GM23338 (cell line): ENCODE results near the gene OLFML1. TPM values are rescaled to one million over a fixed set of nuclear protein-coding genes. Genes with fewer than 3 reads are reported as not detected.
A peak's percentile ranks its signal among the peaks of the same experiment; 100 is the strongest.

Experiments used
- ATAC-seq: fragments of 200-7000 bp; cut with Tn5 transposase; 3 replicates; pipeline ENCODE4 v1.9.1; 2020
- DNase-seq: peaks from one replicate; pipeline ENCODE4 v3.0.0-alpha.2; 2015; ENCODE audit warnings: low spot score
- H2AFZ ChIP-seq: fragments of 200-600 bp; sonication (generic); 2 replicates; pipeline ENCODE4 v1.8.0; 2016; ENCODE audit warnings: antibody characterized with exemption, mild to moderate bottlenecking, moderate library complexity
- H3F3A ChIP-seq: fragments of 200-600 bp; sonication (generic); replicated peaks from 2 replicates; pipeline ENCODE4 v1.8.0; 2017; ENCODE audit warnings: antibody characterized with exemption, mixed run types, low read depth
- H3K27ac ChIP-seq: fragments of 200-600 bp; sonication (generic); 2 replicates; pipeline ENCODE4 v1.6.1; 2016; ENCODE audit warnings: low read depth
- H3K27me3 ChIP-seq: fragments of 200-600 bp; sonication (generic); 2 replicates; pipeline ENCODE4 v1.8.0; 2016; ENCODE audit warnings: mild to moderate bottlenecking, mixed run types, moderate library complexity; ENCODE audit not compliant: insufficient read depth
- H3K36me3 ChIP-seq: fragments of 200-600 bp; sonication (generic); 2 replicates; pipeline ENCODE4 v1.8.0; 2016; ENCODE audit warnings: mild to moderate bottlenecking; ENCODE audit not compliant: insufficient read depth
- H3K4me1 ChIP-seq: fragments of 200-600 bp; sonication (generic); 2 replicates; pipeline ENCODE4 v1.8.0; 2016; ENCODE audit warnings: mild to moderate bottlenecking, moderate library complexity; ENCODE audit not compliant: insufficient read depth
- H3K4me2 ChIP-seq: fragments of 200-600 bp; sonication (generic); 2 replicates; pipeline ENCODE4 v1.7.1; 2017; ENCODE audit warnings: mixed run types
- H3K4me3 ChIP-seq: fragments of 200-600 bp; sonication (generic); 2 replicates; pipeline ENCODE4 v1.6.1; 2016; ENCODE audit warnings: mixed run types
- H3K79me2 ChIP-seq: fragments of 200-600 bp; sonication (generic); replicated peaks from 2 replicates; pipeline ENCODE4 v1.8.0; 2017; ENCODE audit warnings: mild to moderate bottlenecking; ENCODE audit not compliant: insufficient read depth
- H3K9me2 ChIP-seq: fragments of 200-600 bp; sonication (generic); 2 replicates; pipeline ENCODE4 v1.8.0; 2017; ENCODE audit not compliant: insufficient read depth
- H4K20me1 ChIP-seq: fragments of 200-600 bp; sonication (generic); replicated peaks from 2 replicates; pipeline ENCODE4 v1.8.0; 2017; ENCODE audit warnings: mild to moderate bottlenecking; ENCODE audit not compliant: insufficient read depth
- H3K27ac Mint-ChIP-seq: 2 replicates; pipeline ENCODE4 v1.8.0; 2020; ENCODE audit warnings: inconsistent platforms, mild to moderate bottlenecking, moderate library complexity, mixed read lengths
- H3K27me3 Mint-ChIP-seq: 3 replicates; pipeline ENCODE4 v1.8.0; 2022; ENCODE audit warnings: low read depth, mild to moderate bottlenecking, moderate library complexity, mixed read lengths, inconsistent platforms; ENCODE audit not compliant: insufficient read depth, poor library complexity
- H3K36me3 Mint-ChIP-seq: 3 replicates; pipeline ENCODE4 v1.8.0; 2021; ENCODE audit warnings: low read depth, mild to moderate bottlenecking, inconsistent platforms, moderate library complexity, mixed read lengths
- H3K4me1 Mint-ChIP-seq: 3 replicates; pipeline ENCODE4 v1.8.0; 2020; ENCODE audit warnings: mild to moderate bottlenecking, inconsistent platforms, mixed read lengths
- H3K4me3 Mint-ChIP-seq: 3 replicates; pipeline ENCODE4 v1.8.0; 2021; ENCODE audit warnings: moderate library complexity, mild to moderate bottlenecking, inconsistent platforms, mixed read lengths
- H3K9me3 Mint-ChIP-seq: 3 replicates; pipeline ENCODE4 v1.8.0; 2020; ENCODE audit warnings: moderate library complexity, mild to moderate bottlenecking, inconsistent platforms, mixed read lengths
- CTCF ChIP-seq, 2 experiments: fragments of 200-600 bp in 1 of 2; sonication (generic) in 1 of 2; conservative IDR thresholded peaks; 2 replicates each; pipeline versions ENCODE4 v1.5.1 to v1.6.1; 2016 to 2017; ENCODE audit warnings: antibody characterized with exemption in 2 of 2, low read depth in 2 of 2, mild to moderate bottlenecking in 2 of 2, moderate library complexity in 1 of 2
- ETS1 ChIP-seq: IDR thresholded peaks from 2 replicates; pipeline ENCODE4 v1.6.1; 2016; ENCODE audit warnings: antibody characterized with exemption
- EZH2 ChIP-seq: fragments of 200-600 bp; sonication (generic); IDR thresholded peaks from one replicate; pipeline ENCODE4 v1.8.0; 2017; ENCODE audit warnings: antibody characterized with exemption, mild to moderate bottlenecking, low read depth; ENCODE audit not compliant: unreplicated experiment
- JUNB ChIP-seq: IDR thresholded peaks from one replicate; pipeline ENCODE4 v1.6.1; 2016; ENCODE audit warnings: antibody characterized with exemption; ENCODE audit not compliant: unreplicated experiment
- REST ChIP-seq: IDR thresholded peaks from one replicate; pipeline ENCODE4 v1.6.1; 2018; ENCODE audit warnings: antibody characterized with exemption; ENCODE audit not compliant: unreplicated experiment
- ZNF114 ChIP-seq: fragments of 250-450 bp; sonication (Bioruptor Pico); IDR thresholded peaks from 2 replicates; pipeline ENCODE4 v1.5.0; 2020; ENCODE audit warnings: mild to moderate bottlenecking, moderate library complexity
- ZNF331 ChIP-seq: fragments of 250-450 bp; sonication (Bioruptor Pico); IDR thresholded peaks from 2 replicates; pipeline ENCODE4 v1.5.0; 2020; ENCODE audit warnings: low read depth, mild to moderate bottlenecking, moderate library complexity
- ZNF462 ChIP-seq: fragments of 250-450 bp; sonication (Bioruptor Pico); IDR thresholded peaks from 2 replicates; pipeline ENCODE4 v1.5.0; 2020; ENCODE audit warnings: mild to moderate bottlenecking, moderate library complexity
- polyA plus RNA-seq: library from polyadenylated mRNA; unstranded; fragments of >200 nt; fragmentation: Nextera tagmentation; extraction: Ambion mirVana; gene quantifications from 2 replicates; pipeline ENCODE4 v1.2.1, GENCODE V29; 2016
- total RNA-seq: library from RNA; depleted of rRNA; stranded (reverse); fragments of >200 nt; shearing (Covaris generic); gene quantifications from 2 replicates; pipeline ENCODE4 v1.2.3, GENCODE V29; 2014

Gene OLFML1
- total and polyA plus RNA-seq, 2 experiments from 2014 or later, result 0.21 TPM; not detected in 1

- no peaks in the 10 kb centered on the region for H3K79me2 ChIP-seq
- H3K27ac Mint-ChIP-seq, result no peak overlapping the region
Measured at GRCh38 chr11:7492253-7492652, 6.9 kb downstream of the OLFML1 start.

More at GRCh38 chr11:7492253-7492652, 6.9 kb downstream of the OLFML1 start:
- no peaks in the 10 kb centered on the region for H3K27me3 ChIP-seq
- no peaks in the 10 kb centered on the region for H3K36me3 ChIP-seq
- H2AFZ ChIP-seq, result peak overlapping the region; percentile 47; the same call in 1 of the 2 replicates
- no peak for ATAC-seq
- no peak overlapping the region for H3K4me2 ChIP-seq
- peaks cover 14% of the 10 kb centered on the region for H3K9me2 ChIP-seq
- peaks cover 30% of the 10 kb centered on the region for H3K4me1 Mint-ChIP-seq
- no peaks in the 10 kb centered on the region for H3F3A ChIP-seq
- peaks cover 2% of the 10 kb centered on the region for H3K27me3 Mint-ChIP-seq
- DNase-seq, result no peak
- H3K36me3 Mint-ChIP-seq, result no peaks in the 10 kb centered on the region
- H3K4me1 ChIP-seq, result peaks cover 5% of the 10 kb centered on the region; the same call in 1 of the 2 replicates
- no peak overlapping the region for H3K27ac ChIP-seq
- H3K9me3 Mint-ChIP-seq, result no peaks in the 10 kb centered on the region
- no peaks in the 10 kb centered on the region for H4K20me1 ChIP-seq
- TF ChIP-seq ZNF114 (CRISPR knock-in tag) (no peak), ETS1 (no peak), CTCF (conservative IDR thresholded peaks at IDR 0.05; ENCODE audit: low read depth in 2 of 2) (no peak), ZNF331 (CRISPR knock-in tag) (no peak), ZNF462 (CRISPR knock-in tag) (no peak), EZH2 (no peak), REST (no peak), JUNB (no peak)
- H3K4me3 Mint-ChIP-seq, result no peak overlapping the region
- H3K4me3 ChIP-seq, result no peak overlapping the region
